GM04504 (cell line): ENCODE results near the gene TMEFF1.

Source experiments
- DNase-seq: peaks from one replicate; pipeline ENCODE4 v3.0.0-alpha.2; 2012; ENCODE audit warnings: low read depth

The TMEFF1 gene

DNA sequence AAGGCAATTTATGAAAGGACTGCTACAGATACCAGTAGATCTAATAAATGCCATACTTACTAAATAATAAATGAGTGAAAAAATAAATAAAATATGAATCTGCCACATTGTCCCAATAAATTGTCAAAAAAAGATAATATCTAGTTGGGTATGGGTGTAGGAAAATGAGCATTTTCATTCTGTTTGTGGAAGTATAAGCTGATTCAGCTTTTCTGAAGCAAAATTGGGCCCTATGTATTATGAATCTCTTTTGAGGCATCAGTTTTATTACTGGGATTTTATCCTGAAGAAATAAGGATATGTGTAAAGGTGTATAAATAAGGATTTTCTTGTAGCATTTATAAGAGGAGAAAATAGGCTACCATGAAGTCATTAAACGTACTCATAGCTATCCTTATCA lies 151.0 kb downstream of the TMEFF1 start:
- no peak for DNase-seq

DNA sequence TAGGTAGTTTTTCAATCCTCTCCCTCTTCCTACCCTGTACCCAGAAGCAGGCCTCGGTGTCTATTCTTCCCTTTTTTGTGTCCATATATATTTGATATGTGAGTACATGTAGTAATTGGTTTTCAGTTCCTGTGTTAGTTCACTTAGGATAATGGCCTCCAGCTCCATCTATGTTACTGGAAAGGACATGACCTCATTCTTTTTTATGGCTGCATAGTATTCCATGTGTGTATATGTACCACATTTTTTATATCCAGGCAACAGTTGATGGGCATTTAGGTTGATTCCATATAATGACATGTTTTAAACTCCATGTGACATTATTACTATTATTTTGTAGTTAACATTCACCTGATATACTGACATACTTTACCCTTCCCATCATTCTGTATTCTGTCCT lies 154.0 kb downstream of the TMEFF1 start:
- no peak for DNase-seq
